ENCODE results near the gene COL5A1. TPM values are rescaled to one million over a fixed set of nuclear protein-coding genes. Genes with fewer than 3 reads are reported as not detected.

Gene COL5A1
- total and polyA plus RNA-seq, 2 donors (not counting 1 experiment from before 2014, with no cell fraction given), result 72.8 to 109 TPM

GRCh38 chr9:134662143-134662876, 20.7 kb downstream of the COL5A1 start:
- peaks cover 42% of the 10 kb centered on the region for H3K4me1 ChIP-seq (ENCODE audit: control insufficient read depth, extremely low read depth, insufficient read depth, low read length)
- no peak overlapping the region for H2AFZ ChIP-seq (ENCODE audit: low read length)
- no peak for TF ChIP-seq EZH2 (IDR thresholded peaks at IDR 0.05; ENCODE audit: low read length, missing control alignments)
- TF ChIP-seq CTCF (conservative IDR thresholded peaks at IDR 0.05 in 1 of 2, IDR thresholded peaks at IDR 0.05 in 1 of 2; ENCODE audit: low read depth in 1 of 2, low read length in 2 of 2), result no peak
- H4K20me1 ChIP-seq (ENCODE audit: control insufficient read depth, extremely low read depth, insufficient read depth, low read length), result peaks cover 3% of the 10 kb centered on the region
- peaks cover 3% of the 10 kb centered on the region for H3K36me3 ChIP-seq (ENCODE audit: control insufficient read depth, insufficient read depth, low read length)
- DNase-seq (ENCODE audit: low read depth in 2 of 2), result peak; percentile 91 to 93
- H3K4me2 ChIP-seq (ENCODE audit: extremely low read depth, insufficient read depth, low read length), result peak overlapping the region; percentile 83
- H3K27ac ChIP-seq (ENCODE audit: insufficient read depth, low read length), result peak overlapping the region; percentile 93
- peak overlapping the region; percentile 64 for H3K9ac ChIP-seq (ENCODE audit: insufficient read depth, low read length)
- peaks cover 61% of the 10 kb centered on the region for H3K79me2 ChIP-seq (ENCODE audit: control insufficient read depth, insufficient read depth, low read length)
- H3K27me3 ChIP-seq (ENCODE audit: control insufficient read depth, insufficient read depth, low read length), result no peaks in the 10 kb centered on the region
- peak overlapping the region in 2 of 4 experiments; percentile 20 to 28 for H3K4me3 ChIP-seq (replicated peaks in 1 of 4; ENCODE audit: control extremely low read depth in 1 of 4, insufficient read depth in 1 of 4, low read depth in 3 of 4, low read length in 4 of 4)
- H3K9me3 ChIP-seq (ENCODE audit: control insufficient read depth, insufficient read depth, low read depth, low read length), result no peaks in the 10 kb centered on the region

- Histone ChIP-seq H3K27ac (ENCODE audit: insufficient read depth, low read length) (peak overlapping the region; percentile 93), H3K27me3 (ENCODE audit: control insufficient read depth, insufficient read depth, low read length) (no peaks in the 10 kb centered on the region), H3K4me1 (ENCODE audit: control insufficient read depth, extremely low read depth, insufficient read depth, low read length) (peaks cover 42% of the 10 kb centered on the region), H3K79me2 (ENCODE audit: control insufficient read depth, insufficient read depth, low read length) (peaks cover 63% of the 10 kb centered on the region), H3K9ac (ENCODE audit: insufficient read depth, low read length) (peak overlapping the region; percentile 18), H2AFZ (ENCODE audit: low read length) (no peak overlapping the region), H3K4me3 (replicated peaks in 1 of 4; ENCODE audit: control extremely low read depth in 1 of 4, insufficient read depth in 1 of 4, low read depth in 3 of 4, low read length in 4 of 4) (no peak overlapping the region), H3K4me2 (ENCODE audit: extremely low read depth, insufficient read depth, low read length) (peak overlapping the region; percentile 75), H4K20me1 (ENCODE audit: control insufficient read depth, extremely low read depth, insufficient read depth, low read length) (peaks cover 3% of the 10 kb centered on the region), H3K36me3 (ENCODE audit: control insufficient read depth, insufficient read depth, low read length) (peaks cover 3% of the 10 kb centered on the region), H3K9me3 (ENCODE audit: control insufficient read depth, insufficient read depth, low read depth, low read length) (no peaks in the 10 kb centered on the region)
- DNase-seq (ENCODE audit: low read depth in 2 of 2), result no peak
- no peak for TF ChIP-seq EZH2 (IDR thresholded peaks at IDR 0.05; ENCODE audit: low read length, missing control alignments)
Observed at GRCh38 chr9:134663084-134663483, 21.5 kb downstream of the COL5A1 start.

GRCh38 chr9:134663753-134664415, 22.3 kb downstream of the COL5A1 start:
- H3K79me2 ChIP-seq (ENCODE audit: control insufficient read depth, insufficient read depth, low read length), result peaks cover 64% of the 10 kb centered on the region
- TF ChIP-seq CTCF (conservative IDR thresholded peaks at IDR 0.05 in 1 of 2, IDR thresholded peaks at IDR 0.05 in 1 of 2; ENCODE audit: low read depth in 1 of 2, low read length in 2 of 2) (peak; percentile 8 to 46), EZH2 (IDR thresholded peaks at IDR 0.05; ENCODE audit: low read length, missing control alignments) (no peak)
- no peak overlapping the region for H2AFZ ChIP-seq (ENCODE audit: low read length)
- H3K9ac ChIP-seq (ENCODE audit: insufficient read depth, low read length), result no peak overlapping the region
- H3K4me3 ChIP-seq (replicated peaks in 1 of 4; ENCODE audit: control extremely low read depth in 1 of 4, insufficient read depth in 1 of 4, low read depth in 3 of 4, low read length in 4 of 4), result no peak overlapping the region
- peaks cover 42% of the 10 kb centered on the region for H3K4me1 ChIP-seq (ENCODE audit: control insufficient read depth, extremely low read depth, insufficient read depth, low read length)
- H3K4me2 ChIP-seq (ENCODE audit: extremely low read depth, insufficient read depth, low read length), result no peak overlapping the region
- peaks cover 3% of the 10 kb centered on the region for H3K36me3 ChIP-seq (ENCODE audit: control insufficient read depth, insufficient read depth, low read length)
- no peaks in the 10 kb centered on the region for H3K27me3 ChIP-seq (ENCODE audit: control insufficient read depth, insufficient read depth, low read length)
- no peak for DNase-seq (ENCODE audit: low read depth in 2 of 2)
- H4K20me1 ChIP-seq (ENCODE audit: control insufficient read depth, extremely low read depth, insufficient read depth, low read length), result peaks cover 3% of the 10 kb centered on the region
- H3K27ac ChIP-seq (ENCODE audit: insufficient read depth, low read length), result peak overlapping the region; percentile 93
- H3K9me3 ChIP-seq (ENCODE audit: control insufficient read depth, insufficient read depth, low read depth, low read length), result no peaks in the 10 kb centered on the region

Measured in fibroblast of lung (primary cell).